HG03520 (cell line): ENCODE measurements around the gene JMJD1C.
"Not testable (repeated sequence)": the region's sequence is repeated elsewhere in the genome, so short reads cannot be mapped to it uniquely, and the experiment has no call there.

Experiments
- ATAC-seq: cut with Tn5 transposase; IDR thresholded peaks from one replicate; pipeline ENCODE4 v1.9.1; 2021; ENCODE audit warnings: mild to moderate bottlenecking, moderate library complexity; ENCODE audit not compliant: unreplicated experiment

Gene JMJD1C

GRCh38 chr10:63199716-63200115 lies 266.1 kb downstream of the JMJD1C start:
- no peak for ATAC-seq

GRCh38 chr10:63197344-63198092 lies 268.3 kb downstream of the JMJD1C start:
- no peak for ATAC-seq

- no peak for ATAC-seq
Observed at GRCh38 chr10:63192826-63193225, 273.0 kb downstream of the JMJD1C start.

GRCh38 chr10:63175534-63175933 lies 290.2 kb downstream of the JMJD1C start:
- ATAC-seq = no peak

GRCh38 chr10:63173468-63174232 lies 292.1 kb downstream of the JMJD1C start:
- ATAC-seq = peak; percentile 99

GRCh38 chr10:63171926-63172325 lies 293.9 kb downstream of the JMJD1C start:
- ATAC-seq = no peak

- ATAC-seq = no peak
Observed at GRCh38 chr10:63171255-63171855, 294.4 kb downstream of the JMJD1C start.

GRCh38 chr10:63169624-63170023 lies 296.2 kb downstream of the JMJD1C start:
- no peak for ATAC-seq

GRCh38 chr10:63168821-63169462 lies 296.8 kb downstream of the JMJD1C start:
- no peak for ATAC-seq

- ATAC-seq = no peak
Observed at GRCh38 chr10:63166742-63167258, 299.0 kb downstream of the JMJD1C start.

- no peak for ATAC-seq
Observed at GRCh38 chr10:63165249-63165648, 300.5 kb downstream of the JMJD1C start.

- no peak for ATAC-seq
Observed at GRCh38 chr10:63164166-63164623, 301.6 kb downstream of the JMJD1C start.

GRCh38 chr10:63161592-63161991 lies 304.2 kb downstream of the JMJD1C start:
- no peak for ATAC-seq

GRCh38 chr10:63157845-63158624 lies 307.7 kb downstream of the JMJD1C start:
- ATAC-seq = peak; percentile 68

- ATAC-seq = no peak
Observed at GRCh38 chr10:63156236-63156635, 309.5 kb downstream of the JMJD1C start.

- ATAC-seq = no peak
Observed at GRCh38 chr10:63155388-63156020, 310.3 kb downstream of the JMJD1C start.

GRCh38 chr10:63154546-63155387 lies 311.0 kb downstream of the JMJD1C start:
- ATAC-seq = no peak

- not testable (repeated sequence) for ATAC-seq
Observed at GRCh38 chr10:63153868-63154545, 311.8 kb downstream of the JMJD1C start.
